Fibroblast of mammary gland (primary cell): ENCODE results near the gene C1QL1.

Experiments
- DNase-seq: peaks from one replicate; pipeline ENCODE4 v3.0.0-alpha.2; 2010; ENCODE audit warnings: low read depth
- H3K4me3 ChIP-seq: 2 replicates; pipeline ENCODE4 v1.5.1; 2011; ENCODE audit warnings: low read depth, mild to moderate bottlenecking, low read length, moderate library complexity; ENCODE audit not compliant: control insufficient read depth
- TF ChIP-seq, protein P1 (sequence below): conservative IDR thresholded peaks from 2 replicates; pipeline ENCODE4 v1.5.1; 2011; ENCODE audit warnings: low read depth, low read length, inconsistent platforms; ENCODE audit not compliant: control insufficient read depth, insufficient read depth

The C1QL1 gene

DNA sequence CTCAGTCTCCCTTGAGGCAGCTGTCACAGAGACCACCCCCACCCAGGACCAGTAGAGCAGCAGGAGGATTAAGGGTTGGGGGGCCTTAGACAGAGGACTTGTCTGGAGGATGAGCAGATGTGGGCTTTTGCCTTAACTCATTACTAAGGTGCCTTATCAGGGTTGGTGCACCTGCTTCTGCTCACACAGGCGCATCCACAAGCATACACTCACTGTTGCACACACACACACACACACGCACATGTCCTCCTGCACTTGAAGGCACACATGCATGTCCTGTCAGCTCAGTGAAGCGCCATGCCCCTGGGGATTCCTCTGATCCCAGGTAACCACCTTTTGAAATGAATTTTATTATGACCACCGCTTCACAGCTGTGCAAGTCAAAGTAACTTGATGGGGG lies 54.0 kb downstream of the C1QL1 start:
- no peak overlapping the region for H3K4me3 ChIP-seq
- DNase-seq: no peak
- TF ChIP-seq, protein P1, sequence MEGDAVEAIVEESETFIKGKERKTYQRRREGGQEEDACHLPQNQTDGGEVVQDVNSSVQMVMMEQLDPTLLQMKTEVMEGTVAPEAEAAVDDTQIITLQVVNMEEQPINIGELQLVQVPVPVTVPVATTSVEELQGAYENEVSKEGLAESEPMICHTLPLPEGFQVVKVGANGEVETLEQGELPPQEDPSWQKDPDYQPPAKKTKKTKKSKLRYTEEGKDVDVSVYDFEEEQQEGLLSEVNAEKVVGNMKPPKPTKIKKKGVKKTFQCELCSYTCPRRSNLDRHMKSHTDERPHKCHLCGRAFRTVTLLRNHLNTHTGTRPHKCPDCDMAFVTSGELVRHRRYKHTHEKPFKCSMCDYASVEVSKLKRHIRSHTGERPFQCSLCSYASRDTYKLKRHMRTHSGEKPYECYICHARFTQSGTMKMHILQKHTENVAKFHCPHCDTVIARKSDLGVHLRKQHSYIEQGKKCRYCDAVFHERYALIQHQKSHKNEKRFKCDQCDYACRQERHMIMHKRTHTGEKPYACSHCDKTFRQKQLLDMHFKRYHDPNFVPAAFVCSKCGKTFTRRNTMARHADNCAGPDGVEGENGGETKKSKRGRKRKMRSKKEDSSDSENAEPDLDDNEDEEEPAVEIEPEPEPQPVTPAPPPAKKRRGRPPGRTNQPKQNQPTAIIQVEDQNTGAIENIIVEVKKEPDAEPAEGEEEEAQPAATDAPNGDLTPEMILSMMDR: no peak

DNA sequence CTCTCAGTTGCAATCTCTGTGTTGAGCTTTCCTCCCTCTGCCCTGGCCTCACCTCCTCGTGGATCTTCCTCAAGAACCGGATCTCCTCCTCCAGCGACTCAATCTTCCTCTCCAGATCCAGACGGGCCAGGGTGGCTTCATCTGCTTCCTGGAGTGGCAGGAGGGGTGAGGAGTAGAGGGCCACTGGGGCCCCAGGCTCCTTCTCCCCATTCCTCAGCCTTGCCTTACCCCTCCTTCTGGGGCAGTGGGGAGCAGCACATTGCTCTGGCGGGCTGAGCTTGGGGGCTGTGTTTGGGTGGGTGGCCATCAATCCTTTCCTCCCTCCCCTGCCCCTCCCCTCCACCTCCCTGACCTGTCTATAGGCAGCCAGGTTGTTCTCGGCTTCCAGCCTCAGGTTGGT lies 54.4 kb downstream of the C1QL1 start:
- TF ChIP-seq, protein P1: no peak
- H3K4me3 ChIP-seq: no peak overlapping the region
- no peak for DNase-seq

DNA sequence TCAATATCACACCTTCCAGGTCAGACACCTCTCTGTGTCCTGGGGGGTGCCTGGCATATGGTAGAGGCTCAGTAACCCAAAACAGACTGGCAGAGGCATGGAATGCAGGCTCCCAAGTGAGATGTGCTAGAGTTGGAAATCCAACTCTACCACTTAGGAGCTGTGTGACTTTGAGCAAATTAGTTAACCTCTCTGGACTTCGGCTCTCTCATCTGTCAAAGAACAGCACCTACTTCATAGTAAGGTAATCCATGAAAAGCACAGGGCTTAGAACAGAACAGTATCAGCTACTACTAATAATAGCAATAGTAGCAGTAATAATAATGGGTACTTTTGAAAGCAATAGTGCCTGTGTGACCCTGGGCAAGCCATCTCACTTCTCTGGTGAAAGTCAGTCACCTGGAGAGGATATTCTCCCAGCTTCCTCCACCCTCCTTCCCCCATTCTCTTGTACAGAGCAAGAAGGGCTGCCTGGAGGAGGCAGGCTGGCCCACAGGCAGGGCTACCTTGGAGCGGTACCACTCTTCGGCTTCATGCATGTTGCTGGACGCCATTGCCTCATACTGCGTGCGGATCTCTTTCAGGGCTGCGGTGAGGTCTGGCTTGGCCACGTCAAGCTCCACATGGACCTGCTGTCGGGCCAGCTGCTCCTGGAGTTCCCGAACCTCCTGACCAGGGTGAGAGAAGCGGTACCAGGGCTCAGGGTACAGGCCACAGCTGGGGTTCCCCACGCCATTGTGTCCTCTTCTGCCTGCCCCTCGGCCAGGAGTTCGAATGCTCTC lies 55.1 kb downstream of the C1QL1 start:
- TF ChIP-seq, protein P1: no peak
- H3K4me3 ChIP-seq: no peak overlapping the region
- no peak for DNase-seq

DNA sequence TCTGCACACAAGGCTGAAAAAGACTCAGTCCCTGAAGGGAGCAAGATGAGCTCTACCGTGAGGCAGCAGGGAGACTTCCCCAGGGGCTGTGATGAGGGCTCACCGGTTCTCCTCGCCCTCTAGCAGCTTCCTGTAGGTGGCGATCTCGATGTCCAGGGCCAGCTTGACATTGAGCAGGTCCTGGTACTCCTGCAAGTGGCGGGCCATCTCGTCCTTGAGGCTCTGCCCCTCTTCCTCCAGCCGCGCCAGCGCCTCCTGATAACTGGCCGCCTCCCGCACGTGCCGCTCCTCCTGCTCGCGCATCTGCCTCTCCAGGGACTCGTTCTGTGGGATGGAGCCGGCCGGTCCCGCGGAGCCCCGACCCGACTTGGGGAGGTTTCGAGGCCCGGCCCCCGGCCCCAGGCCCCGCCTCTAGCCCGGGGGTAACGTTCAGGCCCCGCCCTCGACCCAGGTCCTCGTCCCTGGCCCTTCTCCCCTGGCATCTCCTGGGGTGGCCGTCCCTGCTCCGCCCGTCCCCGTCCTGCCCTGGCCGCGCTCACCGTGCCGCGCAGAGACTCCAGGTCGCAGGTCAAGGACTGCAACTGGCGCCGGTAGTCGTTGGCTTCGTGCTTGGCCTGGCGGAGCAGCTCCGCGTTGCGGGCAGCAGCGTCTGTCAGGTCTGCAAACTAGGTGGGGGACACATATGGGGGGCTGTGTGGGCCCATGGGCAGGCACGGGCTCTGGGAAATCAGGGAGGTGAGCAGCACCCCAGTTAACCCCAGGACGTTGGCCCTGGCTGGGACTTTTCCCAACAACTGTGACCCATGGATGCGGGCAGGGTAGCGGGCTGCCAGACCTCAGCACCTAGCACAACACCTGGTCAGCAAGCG lies 56.7 kb downstream of the C1QL1 start:
- DNase-seq: peak; percentile 49
- H3K4me3 ChIP-seq: peak overlapping the region; percentile 1
- TF ChIP-seq, protein P1: peak; percentile 49

DNA sequence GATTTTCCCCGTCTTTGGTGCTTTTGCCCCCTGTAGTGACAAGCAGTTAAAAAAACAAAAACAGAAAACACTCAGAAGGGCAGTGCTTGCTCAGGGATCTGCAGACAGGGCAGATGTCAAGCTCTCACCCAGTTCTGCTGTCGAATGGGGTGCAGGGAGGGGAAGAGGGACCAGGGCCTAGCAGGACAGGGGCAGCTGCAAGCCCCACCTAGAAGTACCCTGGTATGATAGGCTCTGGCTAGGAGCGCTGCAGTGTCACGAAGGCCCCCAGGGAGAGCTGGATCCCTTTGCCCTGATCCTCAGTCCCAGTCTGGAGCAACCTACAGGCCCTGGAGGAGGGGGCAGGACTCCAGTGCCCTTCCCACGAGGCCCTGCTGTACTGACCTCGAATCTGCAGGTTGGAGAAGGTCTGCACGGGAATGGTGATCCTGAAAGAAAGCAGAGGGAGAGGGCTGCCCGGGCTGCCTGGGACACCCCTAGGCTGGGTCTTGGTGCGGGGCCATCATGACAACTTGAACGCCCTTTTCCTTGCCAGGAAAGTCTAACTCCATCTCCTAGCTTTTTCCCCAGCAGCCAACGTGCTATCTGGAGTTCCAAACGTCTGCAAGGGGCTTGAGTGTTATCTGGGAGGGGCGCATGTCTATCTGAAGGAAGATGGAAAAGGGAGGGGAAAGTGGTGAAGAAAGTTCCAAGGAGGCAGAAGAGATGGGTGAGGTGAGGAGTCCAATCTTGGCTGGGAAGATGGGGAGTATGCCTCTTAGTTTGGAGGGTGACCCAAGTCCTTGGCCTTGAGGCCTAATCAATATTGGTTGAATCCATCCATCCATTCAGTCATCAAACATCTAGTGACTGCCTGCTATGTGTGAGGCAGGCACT lies 57.6 kb downstream of the C1QL1 start:
- TF ChIP-seq, protein P1: no peak
- H3K4me3 ChIP-seq: no peak overlapping the region
- DNase-seq: no peak
